Measurements from ENCODE around the gene MTOR.
"Not testable (repeated sequence)": the region's sequence is repeated elsewhere in the genome, so short reads cannot be mapped to it uniquely, and the experiment has no call there.

MTOR gene

GRCh38 chr1:11262171-11263049 lies at the start of gene MTOR:
Gene MTOR (minus strand): TSS chr1:11262551. CDS start chr1:11259409, 3,142 bp downstream.
- DNase-seq (ENCODE audit: low read depth) = peak; percentile 91

GRCh38 chr1:11309385-11309784 lies 47.0 kb upstream of the MTOR start:
- DNase-seq (ENCODE audit: low read depth) = no peak

GRCh38 chr1:11308699-11309224 lies 46.4 kb upstream of the MTOR start:
- no peak for DNase-seq (ENCODE audit: low read depth)

- DNase-seq (ENCODE audit: low read depth) = no peak
These were observed 45.5 kb upstream of the MTOR start for GRCh38 chr1:11307852-11308251.

- not testable (repeated sequence) for DNase-seq (ENCODE audit: low read depth)
These were observed 43.2 kb upstream of the MTOR start for GRCh38 chr1:11305516-11305915.

- DNase-seq (ENCODE audit: low read depth) = no peak
These were observed 40.0 kb upstream of the MTOR start for GRCh38 chr1:11302366-11302765.

- DNase-seq (ENCODE audit: low read depth) = no peak
These were observed 39.2 kb upstream of the MTOR start for GRCh38 chr1:11301601-11302000.

GRCh38 chr1:11299225-11299574 lies 36.8 kb upstream of the MTOR start:
- DNase-seq (ENCODE audit: low read depth) = no peak

- DNase-seq (ENCODE audit: low read depth) = no peak
These were observed 36.3 kb upstream of the MTOR start for GRCh38 chr1:11298390-11299224.

GRCh38 chr1:11297774-11298173 lies 35.4 kb upstream of the MTOR start:
- DNase-seq (ENCODE audit: low read depth) = not testable (repeated sequence)

- DNase-seq (ENCODE audit: low read depth) = no peak
These were observed 33.6 kb upstream of the MTOR start for GRCh38 chr1:11295905-11296304.

GRCh38 chr1:11294951-11295350 lies 32.6 kb upstream of the MTOR start:
- no peak for DNase-seq (ENCODE audit: low read depth)

- no peak for DNase-seq (ENCODE audit: low read depth)
These were observed 31.5 kb upstream of the MTOR start for GRCh38 chr1:11293856-11294255.

GRCh38 chr1:11291049-11291448 lies 28.7 kb upstream of the MTOR start:
- no peak for DNase-seq (ENCODE audit: low read depth)

- DNase-seq (ENCODE audit: low read depth) = no peak
These were observed 26.7 kb upstream of the MTOR start for GRCh38 chr1:11289064-11289463.

GRCh38 chr1:11286735-11287410 lies 24.5 kb upstream of the MTOR start:
- no peak for DNase-seq (ENCODE audit: low read depth)

GRCh38 chr1:11285883-11286734 lies 23.8 kb upstream of the MTOR start:
- no peak for DNase-seq (ENCODE audit: low read depth)

GRCh38 chr1:11284784-11285183 lies 22.4 kb upstream of the MTOR start:
- no peak for DNase-seq (ENCODE audit: low read depth)

GRCh38 chr1:11283151-11283550 lies 20.8 kb upstream of the MTOR start:
- DNase-seq (ENCODE audit: low read depth) = no peak

GRCh38 chr1:11281518-11282331 lies 19.4 kb upstream of the MTOR start:
- DNase-seq (ENCODE audit: low read depth) = no peak
